NCI-H146 treated with DMSO at 0.1 percent for 48 hours (cell line): ENCODE data around the gene C5orf58.

Experiments used
- DNase-seq: peaks from one replicate; lab custom pipeline; 2025; ENCODE audit not compliant: unreplicated experiment; lab: John Stamatoyannopoulos, UW

The C5orf58 gene

DNA sequence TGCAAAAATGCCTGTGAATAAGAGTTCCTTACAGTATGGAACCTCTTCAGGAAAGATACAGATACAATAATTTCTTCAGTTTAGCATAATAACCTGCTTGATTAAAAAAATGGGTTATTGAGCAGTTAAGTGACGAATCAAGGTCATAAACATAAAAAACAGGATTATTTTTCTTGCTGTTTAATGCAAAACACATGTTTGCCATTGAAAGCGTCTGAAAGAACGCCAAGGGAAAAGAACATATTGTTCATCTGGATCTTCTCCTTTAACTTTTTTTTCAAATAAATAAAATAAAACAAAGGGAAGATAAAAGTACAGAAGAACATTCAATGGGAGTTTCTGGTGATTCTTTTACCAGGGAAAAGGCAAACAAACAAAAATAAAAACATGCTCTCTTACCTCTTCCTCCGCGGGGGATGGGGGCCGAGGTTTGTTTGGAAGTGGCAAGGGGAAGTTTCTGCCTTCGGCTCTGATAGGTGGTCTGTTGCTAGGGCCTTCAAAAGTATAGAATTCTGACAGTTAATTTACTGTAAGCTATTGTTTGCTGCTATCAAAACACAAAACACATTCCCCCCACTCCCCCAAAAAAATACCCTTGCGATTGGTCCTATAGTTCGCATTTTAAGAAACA lies 20.1 kb downstream of the C5orf58 start:
- no peak for DNase-seq

DNA sequence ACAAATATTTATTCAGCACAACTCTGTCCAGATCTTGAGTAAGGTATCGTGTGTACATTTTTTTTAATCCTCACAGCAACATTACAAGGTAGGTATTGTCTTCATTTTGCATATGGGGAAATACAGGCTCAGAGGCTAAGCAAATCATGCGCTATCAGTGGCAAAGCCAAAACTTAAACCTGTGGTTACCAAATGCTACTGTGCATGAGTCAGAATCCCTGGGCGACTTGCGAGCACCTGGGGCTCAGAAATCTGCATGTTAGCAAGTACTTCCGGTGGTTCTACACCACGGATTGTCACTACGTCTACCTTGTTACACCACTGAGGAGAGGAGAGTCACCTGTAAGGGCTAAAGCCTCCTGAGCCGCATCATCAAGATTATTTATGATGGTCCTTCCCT lies 21.3 kb downstream of the C5orf58 start:
- no peak for DNase-seq

DNA sequence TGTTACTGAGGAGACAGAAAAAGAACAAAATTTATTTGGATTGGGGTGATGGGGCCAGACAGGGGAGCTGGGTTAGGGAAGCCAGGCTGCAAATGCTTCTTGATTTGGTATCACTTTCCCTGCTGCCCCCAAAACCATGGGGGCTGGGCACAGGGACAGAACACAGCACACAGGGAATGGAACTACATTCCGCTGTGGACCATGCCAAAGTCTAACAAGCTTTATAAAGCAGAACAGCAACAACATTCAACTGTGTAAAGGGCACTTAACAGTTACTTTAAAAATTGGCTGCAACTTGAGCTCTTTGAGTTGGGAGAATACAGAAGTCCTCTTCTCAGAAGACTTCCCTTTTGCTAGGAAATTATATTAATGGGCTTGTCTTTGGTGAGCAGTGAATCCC lies 23.8 kb downstream of the C5orf58 start:
- DNase-seq, result no peak

GRCh38 chr5:170257370-170257769 lies 24.6 kb downstream of the C5orf58 start:
- DNase-seq, result no peak

DNA sequence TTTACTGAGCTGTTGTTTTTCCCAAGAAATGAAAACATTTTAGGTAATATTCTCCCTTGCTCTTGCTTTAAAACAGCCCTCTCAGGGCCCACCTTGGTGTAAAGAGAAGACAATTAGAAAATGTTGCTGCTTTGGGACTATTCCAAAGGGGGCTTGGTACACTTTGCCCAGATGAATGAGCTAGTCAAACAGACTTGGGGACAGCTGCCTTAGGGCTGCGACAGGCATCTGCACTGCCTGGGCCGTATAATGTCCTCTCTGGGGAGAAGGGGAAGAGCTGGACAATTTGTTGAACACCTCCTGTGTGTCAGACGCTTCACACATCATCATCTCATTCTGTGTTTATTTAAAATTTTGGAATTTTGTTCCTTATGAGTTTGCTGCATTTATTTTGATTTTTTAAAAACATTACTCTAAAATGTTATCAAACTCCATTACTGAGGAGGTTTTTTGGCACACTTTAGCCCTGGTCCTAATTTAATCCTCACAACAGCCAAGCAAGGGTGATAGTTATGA lies 28.8 kb downstream of the C5orf58 start:
- no peak for DNase-seq

DNA sequence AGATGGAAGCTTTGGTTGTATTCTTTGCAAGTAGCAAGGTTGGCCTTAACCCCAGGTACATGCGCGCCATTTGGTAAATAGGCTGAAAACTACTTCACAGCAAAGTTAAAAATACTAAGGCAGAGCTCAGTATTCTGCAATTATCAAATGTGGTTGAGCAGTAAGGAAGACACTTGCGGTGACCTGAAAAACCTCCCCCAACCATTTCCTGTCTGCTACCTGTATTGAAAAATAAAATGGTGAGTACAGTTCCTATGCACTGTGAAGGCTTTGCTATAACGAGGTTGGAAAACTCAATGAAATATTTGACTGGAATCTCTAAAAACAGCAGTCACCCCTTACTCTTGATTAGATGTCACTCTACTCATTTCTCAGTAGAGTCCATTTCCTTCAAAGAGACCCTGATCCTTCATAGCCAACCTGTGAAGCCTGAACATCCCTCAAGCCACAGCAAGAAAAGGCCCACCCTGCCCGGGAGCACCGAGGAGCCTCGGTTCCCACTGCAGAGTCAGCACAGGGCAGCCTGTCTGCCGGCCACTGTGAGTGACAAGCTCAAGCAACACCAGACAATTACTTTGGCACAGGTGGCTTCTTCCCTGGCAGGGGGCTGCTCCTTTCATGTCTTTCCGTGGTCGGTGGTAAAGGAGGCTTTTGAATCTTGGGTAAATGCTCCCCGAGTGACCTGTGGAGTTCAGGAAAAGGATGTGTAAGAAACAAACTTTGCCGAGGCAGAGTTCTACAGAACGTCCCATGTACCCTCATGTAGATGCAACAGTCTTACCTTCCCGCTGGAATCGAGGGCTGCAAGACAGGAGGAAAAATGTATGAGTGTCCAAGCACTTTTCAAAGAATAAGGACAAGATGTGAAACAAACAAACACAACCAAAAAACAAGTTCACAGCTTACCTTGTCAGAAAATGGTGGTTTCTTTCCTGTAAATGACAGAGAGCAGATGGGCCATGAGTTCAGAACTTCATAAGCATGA lies 29.6 kb downstream of the C5orf58 start:
- no peak for DNase-seq

GRCh38 chr5:170263906-170264305 lies 31.1 kb downstream of the C5orf58 start:
- no peak for DNase-seq

DNA sequence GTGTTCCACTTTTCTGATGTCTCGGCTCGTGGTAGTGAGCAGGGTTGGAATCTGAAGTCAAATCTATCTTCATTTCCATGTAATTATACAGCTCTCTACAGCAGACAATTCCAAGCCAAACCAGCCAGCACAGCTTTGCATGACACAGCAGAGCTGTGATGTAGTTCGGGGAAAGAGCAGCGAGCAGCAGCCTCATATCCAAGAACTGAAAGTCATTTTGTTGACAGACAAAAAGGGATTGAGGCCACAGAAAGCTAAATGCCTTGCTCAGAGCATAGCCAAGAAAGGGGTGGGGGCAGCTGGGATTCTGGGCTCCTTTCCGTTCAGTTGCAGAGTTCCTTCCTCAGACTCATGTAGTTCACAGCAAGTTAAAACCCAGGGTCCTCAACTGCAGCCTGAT lies 32.7 kb downstream of the C5orf58 start:
- DNase-seq, result no peak

DNA sequence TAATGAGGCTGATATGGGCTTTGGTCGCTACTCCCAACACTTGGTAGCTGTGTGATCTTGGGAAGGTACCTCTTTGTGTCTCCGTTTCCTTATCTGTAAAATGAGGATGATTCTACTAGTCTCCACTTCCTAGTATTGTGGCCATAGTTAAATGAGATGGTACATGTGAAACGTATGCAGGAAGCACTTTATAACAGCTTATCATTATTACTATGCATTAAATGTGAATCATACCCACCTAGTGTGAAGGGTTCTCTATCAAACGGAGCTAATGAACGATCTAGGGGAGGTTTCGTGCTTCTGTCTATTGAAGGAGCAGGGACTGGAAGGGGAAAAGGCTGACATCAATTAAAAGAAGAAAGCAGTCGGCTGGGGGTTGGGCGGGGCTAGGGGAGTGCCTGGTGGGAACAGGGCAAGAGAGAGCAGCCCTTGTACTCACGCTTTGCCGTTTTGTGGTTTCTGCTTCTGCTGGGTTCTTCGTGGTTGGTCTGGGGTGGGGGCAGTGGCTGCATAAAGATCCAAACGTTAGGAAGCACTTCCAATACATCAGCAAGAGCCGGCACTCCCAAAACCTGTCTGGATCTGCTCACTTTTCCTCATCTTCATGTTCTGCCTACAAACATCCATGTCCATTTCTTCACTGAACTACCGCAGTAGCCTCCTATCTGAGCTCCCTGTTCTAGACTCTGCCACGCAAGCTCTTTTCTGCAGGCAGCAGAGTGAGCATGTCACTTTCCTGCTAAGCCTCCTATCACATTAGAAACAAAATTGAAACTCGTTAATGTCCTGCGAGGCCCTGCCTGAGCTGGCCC lies 34.0 kb downstream of the C5orf58 start:
- no peak for DNase-seq

DNA sequence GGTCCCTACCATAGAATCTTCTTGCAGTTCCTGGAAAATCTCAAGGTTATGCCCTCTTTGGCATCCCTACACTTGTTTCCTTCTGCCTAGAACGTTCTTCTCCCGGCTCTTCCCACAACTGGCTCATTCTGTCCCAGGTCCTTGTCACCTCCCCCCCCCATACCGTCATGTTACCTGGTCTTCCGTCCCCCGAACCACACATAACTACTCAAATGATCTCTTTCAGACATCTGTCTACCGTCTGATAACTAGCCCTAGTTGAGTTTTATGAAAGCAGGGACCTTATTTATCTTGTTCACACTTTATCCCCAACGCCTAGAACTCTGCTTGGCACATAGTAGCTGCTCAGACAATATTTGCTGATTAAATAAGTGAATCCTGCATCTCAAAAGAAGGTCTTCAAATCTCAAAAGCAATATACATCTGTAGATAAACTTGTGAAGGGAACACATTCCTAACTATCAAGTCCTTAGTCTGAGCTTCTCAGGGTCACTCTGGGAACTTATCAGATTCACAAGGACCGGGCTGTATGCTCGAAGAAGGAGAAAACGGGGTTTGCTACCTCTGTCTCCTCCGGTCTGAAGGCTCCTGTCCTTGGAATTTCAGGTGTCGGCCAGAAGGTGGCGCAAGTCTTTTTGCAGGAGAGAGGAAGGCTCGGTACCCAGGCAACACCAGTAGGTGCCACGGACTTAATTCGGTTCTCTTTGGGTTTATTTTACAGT lies 34.8 kb downstream of the C5orf58 start:
- DNase-seq, result no peak

DNA sequence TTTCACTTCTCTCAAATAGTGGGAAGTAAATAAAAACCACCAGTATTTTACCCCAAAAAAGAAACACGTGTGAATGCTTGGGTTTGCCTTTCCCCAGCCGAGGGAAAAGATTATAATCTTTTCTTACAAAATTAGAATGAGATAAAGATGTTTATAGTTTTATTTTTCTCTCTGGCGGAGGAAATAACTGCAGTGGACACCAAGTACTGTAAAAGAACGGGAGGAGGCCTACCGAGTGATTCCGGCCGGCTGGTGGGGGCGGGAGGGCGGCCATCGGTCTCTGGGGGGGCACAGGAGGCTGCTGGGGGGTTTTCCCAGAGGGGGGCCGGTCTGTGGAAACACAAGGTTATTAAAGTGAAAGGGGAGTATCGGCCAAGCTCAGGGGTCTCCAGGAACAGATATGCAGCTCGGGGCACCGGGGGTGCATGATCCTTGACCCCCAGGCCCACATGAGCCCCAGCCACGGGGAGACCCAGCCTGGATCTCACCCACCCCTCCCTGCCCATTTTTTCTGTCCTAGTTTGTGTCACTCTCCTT lies 35.4 kb downstream of the C5orf58 start:
- DNase-seq, result no peak

- no peak for DNase-seq
Measured at GRCh38 chr5:170268884-170269283, 36.1 kb downstream of the C5orf58 start.

- DNase-seq, result no peak
Measured at GRCh38 chr5:170269579-170269978, 36.8 kb downstream of the C5orf58 start.

- no peak for DNase-seq
Measured at GRCh38 chr5:170270293-170271069, 37.7 kb downstream of the C5orf58 start.

DNA sequence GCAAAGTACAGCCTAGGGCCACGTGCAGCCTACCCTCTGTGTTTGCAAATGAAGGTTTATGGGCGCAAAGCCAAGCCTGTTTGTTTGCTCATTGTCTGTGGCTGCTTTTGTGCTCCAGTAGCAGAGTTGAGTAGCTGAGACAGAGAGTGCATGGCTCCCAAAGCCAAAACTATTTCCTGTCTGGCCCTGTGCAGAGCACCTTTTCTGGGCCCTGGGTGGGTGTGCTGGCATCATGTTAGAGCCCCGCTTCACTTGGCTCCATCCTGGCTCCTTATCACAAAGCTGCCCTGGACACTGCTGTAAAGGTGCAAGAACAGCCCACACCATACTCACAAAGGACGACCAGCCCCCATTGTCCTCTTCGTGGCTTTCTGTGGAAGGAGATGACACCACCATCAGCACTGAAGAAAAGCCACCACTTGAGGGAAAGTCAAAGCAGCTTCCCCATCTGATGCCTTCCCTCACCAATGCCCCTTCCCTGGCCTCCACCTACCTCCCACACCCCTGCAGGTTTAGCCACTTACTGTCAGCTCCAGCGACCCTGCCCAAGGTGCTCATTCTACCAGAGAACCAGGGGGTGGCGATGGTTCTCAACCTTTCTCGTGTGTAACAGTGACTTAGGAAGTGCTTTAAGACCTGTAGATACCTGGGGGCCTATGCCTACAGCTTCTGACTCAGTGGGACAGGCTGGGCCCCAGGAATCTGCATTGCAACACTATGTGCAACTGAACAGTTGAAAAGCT lies 41.4 kb downstream of the C5orf58 start:
- DNase-seq, result no peak

DNA sequence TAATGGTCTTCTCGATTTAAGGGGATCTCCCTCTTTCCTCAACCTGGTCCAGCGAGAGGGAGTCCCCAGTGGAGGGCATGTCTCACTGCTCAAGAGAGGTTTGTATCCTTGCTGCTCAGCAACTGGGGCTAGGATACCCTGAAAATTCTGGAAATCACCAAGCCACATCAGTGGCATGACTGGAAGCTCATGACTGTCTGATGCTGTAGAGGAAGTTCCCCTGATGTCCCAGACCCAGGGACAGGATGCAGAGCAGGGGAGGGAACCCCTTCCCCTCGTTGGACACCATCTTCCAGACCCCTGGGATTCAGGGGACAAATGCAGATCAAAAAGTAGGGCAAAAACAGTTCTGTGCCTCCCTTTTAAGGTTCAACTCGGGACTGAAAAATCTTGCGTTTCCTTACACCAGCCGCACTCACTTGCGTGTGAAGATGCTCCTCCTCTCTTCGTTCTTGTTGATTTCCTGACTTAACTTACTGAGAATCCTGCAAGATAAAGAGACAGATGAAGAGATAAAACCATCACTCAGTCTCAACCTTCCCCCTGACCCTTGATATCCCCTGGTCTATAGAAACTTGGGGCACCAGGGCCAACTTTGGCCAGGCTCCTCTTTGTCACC lies 42.7 kb downstream of the C5orf58 start:
- no peak for DNase-seq

GRCh38 chr5:170276140-170276539 lies 43.4 kb downstream of the C5orf58 start:
- DNase-seq, result no peak

DNA sequence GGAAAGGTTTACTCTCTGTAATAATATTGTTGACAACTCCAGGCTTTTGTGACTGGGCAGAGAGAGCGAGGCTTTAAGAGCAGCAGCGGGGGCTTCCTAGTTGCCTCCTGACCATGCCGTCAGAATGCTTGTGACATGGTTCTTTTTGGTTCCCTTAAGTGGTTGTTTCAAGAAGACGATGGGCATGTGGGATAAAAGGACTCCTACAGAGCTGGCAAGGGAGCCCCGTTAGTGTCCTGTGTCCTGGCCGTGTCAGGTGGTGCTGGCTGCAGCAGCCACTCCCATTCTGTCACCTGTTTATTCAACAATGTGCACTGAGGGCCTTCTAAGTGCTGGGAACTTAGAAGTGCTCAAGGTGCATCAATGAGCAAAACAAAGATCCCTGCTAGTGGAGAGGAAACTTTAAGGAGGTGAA lies 45.1 kb downstream of the C5orf58 start:
- DNase-seq, result no peak
